HCT116 (cell line): Measurements from ENCODE around the gene NUB1. TPM values are rescaled to one million over a fixed set of nuclear protein-coding genes. Genes with fewer than 3 reads are reported as not detected.

Experiments
- ATAC-seq: fragments of 200-7000 bp; cut with Tn5 transposase; 2 replicates; pipeline ENCODE4 v1.9.1; 2020; ENCODE audit warnings: mild to moderate bottlenecking, moderate library complexity
- BruUV-seq: library from RNA; stranded (reverse); fragments of 400-500 nt; replicated peaks from 2 replicates; lab custom pipeline; 2021; lab: Mats Ljungman, UMichigan
- CTCF ChIA-PET: fragments of 300-600 bp; sonication (Branson Sonifier 250); formaldehyde crosslinking; loops from one replicate; lab custom pipeline; 2021; ENCODE audit warnings: antibody characterized with exemption; lab: Charles Lee
- POLR2A ChIA-PET: fragments of 300-600, 350-600 bp; sonication (Branson Sonifier 250); formaldehyde crosslinking; loops from one replicate; lab custom pipeline; 2021; ENCODE audit warnings: antibody characterized with exemption; lab: Charles Lee
- RAD21 ChIA-PET, 2 experiments: fragments of 300-600 bp; sonication (Branson Sonifier 250); formaldehyde crosslinking; loops; one replicate each; lab custom pipeline; 2023; ENCODE audit warnings: low total read pairs in 2 of 2; ENCODE audit not compliant: uncharacterized antibody in 2 of 2, unreplicated experiment in 2 of 2, low non-redundant PET in 1 of 2; lab: Charles Lee
- DNase-seq: peaks from one replicate; pipeline ENCODE4 v3.0.0-alpha.2; 2010; ENCODE audit warnings: low read depth, low spot score
- H2AFZ ChIP-seq: fragments of 200-600 bp; shearing (Covaris generic), sonication (generic); 2 replicates; pipeline ENCODE4 v1.6.1; 2017; ENCODE audit warnings: low read depth, mixed run types, mixed read lengths, antibody characterized with exemption, low read length; ENCODE audit not compliant: poor library complexity, severe bottlenecking
- H3K27ac ChIP-seq: 2 replicates; pipeline ENCODE4 v1.5.1; 2012; ENCODE audit warnings: low read depth, low read length
- H3K27me3 ChIP-seq: fragments of 200-600 bp; sonication (generic); 2 replicates; pipeline ENCODE4 v1.6.1; 2016; ENCODE audit warnings: mixed run types, low read length, mixed read lengths; ENCODE audit not compliant: insufficient read depth
- H3K36me3 ChIP-seq, 2 experiments: fragments of 200-500 bp in 1 of 2; fragments of 200-600 bp in 1 of 2; sonication (Bioruptor generic) in 1 of 2; sonication (generic) in 1 of 2; 2 replicates each; pipeline versions ENCODE4 v1.5.1 to v1.6.1; 2014 to 2016; ENCODE audit warnings: low read length in 2 of 2, inconsistent platforms in 1 of 2, mixed read lengths in 1 of 2, mixed run types in 1 of 2; ENCODE audit not compliant: insufficient read depth in 2 of 2, control insufficient read depth in 1 of 2
- H3K4me1 ChIP-seq, 2 experiments: fragments of 200-600 bp in 1 of 2; sonication (generic) in 1 of 2; 2 replicates each; pipeline versions ENCODE4 v1.5.1 to v1.6.1; 2012 to 2017; ENCODE audit warnings: low read length in 2 of 2, inconsistent platforms in 1 of 2, mild to moderate bottlenecking in 1 of 2, mixed read lengths in 1 of 2, mixed run types in 1 of 2, moderate library complexity in 1 of 2; ENCODE audit not compliant: insufficient read depth in 2 of 2, control insufficient read depth in 1 of 2
- H3K4me2 ChIP-seq: fragments of 200-600 bp; sonication (generic); 2 replicates; pipeline ENCODE4 v1.6.1; 2017; ENCODE audit warnings: mixed run types, low read length, mixed read lengths
- H3K4me3 ChIP-seq, 2 experiments: fragments of 200-600 bp in 1 of 2; sonication (generic) in 1 of 2; replicated peaks in 1 of 2; 2 replicates each; pipeline ENCODE4 v1.5.1; 2011 to 2016; ENCODE audit warnings: low read length in 2 of 2, control low read depth in 1 of 2, low read depth in 1 of 2, mild to moderate bottlenecking in 1 of 2, mixed read lengths in 1 of 2, mixed run types in 1 of 2
- H3K79me2 ChIP-seq: fragments of 200-600 bp; sonication (generic); 2 replicates; pipeline ENCODE4 v1.6.1; 2017; ENCODE audit warnings: mild to moderate bottlenecking, mixed run types, low read length, moderate library complexity, mixed read lengths; ENCODE audit not compliant: insufficient read depth
- H3K9ac ChIP-seq: fragments of 200-600 bp; sonication (generic); 2 replicates; pipeline ENCODE4 v1.6.1; 2016; ENCODE audit warnings: low read length, mixed read lengths
- H3K9me2 ChIP-seq: fragments of 200-600 bp; sonication (generic), shearing (Covaris generic); 2 replicates; pipeline ENCODE4 v1.6.1; 2017; ENCODE audit warnings: mixed run types, mild to moderate bottlenecking, moderate library complexity; ENCODE audit not compliant: insufficient read depth
- H3K9me3 ChIP-seq, 2 experiments: fragments of 200-500 bp in 1 of 2; fragments of 200-600 bp in 1 of 2; sonication (Bioruptor generic) in 1 of 2; sonication (generic) in 1 of 2; 2 replicates each; pipeline ENCODE4 v1.6.1; 2014 to 2017; ENCODE audit warnings: low read length in 2 of 2, mixed read lengths in 2 of 2, inconsistent platforms in 1 of 2, low read depth in 1 of 2, mild to moderate bottlenecking in 1 of 2, mixed run types in 1 of 2, moderate library complexity in 1 of 2; ENCODE audit not compliant: control insufficient read depth in 1 of 2, insufficient read depth in 1 of 2
- H4K20me1 ChIP-seq: fragments of 200-600 bp; sonication (generic), shearing (Covaris generic); 2 replicates; pipeline ENCODE4 v1.6.1; 2017; ENCODE audit warnings: mixed run types, mild to moderate bottlenecking, moderate library complexity; ENCODE audit not compliant: insufficient read depth
- CBX3 ChIP-seq: IDR thresholded peaks from 2 replicates; pipeline ENCODE4 v1.6.1; 2012; ENCODE audit warnings: low read depth
- CEBPB ChIP-seq: IDR thresholded peaks from 2 replicates; pipeline ENCODE4 v1.6.1; 2012; ENCODE audit warnings: low read depth
- CTCF ChIP-seq, 3 experiments: fragments of 200-600 bp in 1 of 3; sonication (generic) in 1 of 3; IDR thresholded peaks in 2 of 3; conservative IDR thresholded peaks in 1 of 3; 2 replicates each; pipeline ENCODE4 v1.5.1; 2012 to 2017; ENCODE audit warnings: low read depth in 2 of 3, low read length in 2 of 3, antibody characterized with exemption in 1 of 3, borderline replicate concordance in 1 of 3, control low read depth in 1 of 3, mild to moderate bottlenecking in 1 of 3, mixed read lengths in 1 of 3, mixed run types in 1 of 3, moderate library complexity in 1 of 3; ENCODE audit not compliant: insufficient read depth in 1 of 3
- EGR1 ChIP-seq: IDR thresholded peaks from 2 replicates; pipeline ENCODE4 v1.6.1; 2012; ENCODE audit warnings: low read depth
- ELF1 ChIP-seq: IDR thresholded peaks from 2 replicates; pipeline ENCODE4 v1.6.1; 2012; ENCODE audit warnings: low read depth, borderline replicate concordance
- EZH2 ChIP-seq: fragments of 200-600 bp; sonication (generic); IDR thresholded peaks from 2 replicates; pipeline ENCODE4 v1.6.1; 2017; ENCODE audit warnings: antibody characterized with exemption, mixed run types
- FOSL1 ChIP-seq: IDR thresholded peaks from 2 replicates; pipeline ENCODE4 v1.6.1; 2012; ENCODE audit warnings: low read depth
- JUND ChIP-seq: IDR thresholded peaks from 2 replicates; pipeline ENCODE4 v1.6.1; 2012
- MAX ChIP-seq: IDR thresholded peaks from 2 replicates; pipeline ENCODE4 v1.6.1; 2012
- POLR2AphosphoS5 ChIP-seq: IDR thresholded peaks from 2 replicates; pipeline ENCODE4 v1.6.1; 2011; ENCODE audit warnings: mild to moderate bottlenecking, low read depth, low read length, moderate library complexity
- REST ChIP-seq: IDR thresholded peaks from 2 replicates; pipeline ENCODE4 v1.6.1; 2012; ENCODE audit warnings: low read depth
- SIN3A ChIP-seq: IDR thresholded peaks from 2 replicates; pipeline ENCODE4 v1.6.1; 2012; ENCODE audit warnings: low read depth
- SP1 ChIP-seq: IDR thresholded peaks from 2 replicates; pipeline ENCODE4 v1.6.1; 2012; ENCODE audit warnings: low read depth
- TCF7L2 ChIP-seq: IDR thresholded peaks from 2 replicates; pipeline ENCODE4 v1.7.0; 2011; ENCODE audit warnings: borderline replicate concordance, inconsistent platforms; ENCODE audit not compliant: insufficient read depth, insufficient read length; ENCODE audit errors: extremely low read depth
- ZFX ChIP-seq: fragments of 450-650 bp; IDR thresholded peaks from 2 replicates; pipeline ENCODE4 v1.6.1; 2017
- intact Hi-C: fragments of 100-400 bp; cut with micrococcal nuclease; formaldehyde crosslinking; loops from 2 replicates; pipeline ENCODE4 v1.10.0; 2022
- total RNA-seq: library from RNA; stranded (reverse); gene quantifications from one replicate; pipeline ENCODE4 v1.2.1, GENCODE V29; 2021; ENCODE audit not compliant: unreplicated experiment

The NUB1 gene
- total RNA-seq, 1 experiment from 2014 or later = 44.0 TPM

- BruUV-seq = no TSS peak
- H3K27ac ChIP-seq = no peak overlapping the region
- no peaks in the 10 kb centered on the region for H3K79me2 ChIP-seq
- peaks cover 0 to under 1% of the 10 kb centered on the region in 2 experiments; a peak in 1 of 4 replicates for H3K4me1 ChIP-seq
- H3K4me3 ChIP-seq = no peak overlapping the region
- TF ChIP-seq POLR2AphosphoS5 = no peak
- TF ChIP-seq CBX3 = no peak
- TF ChIP-seq SP1 = no peak
- no peak for TF ChIP-seq ZFX
- TF ChIP-seq EGR1 = no peak
- TF ChIP-seq TCF7L2 = no peak
- TF ChIP-seq CTCF (IDR thresholded peaks at IDR 0.05 in 2 of 3, conservative IDR thresholded peaks at IDR 0.05 in 1 of 3; ENCODE audit: borderline replicate concordance in 1 of 3, insufficient read depth in 1 of 3, low read depth in 2 of 3, low read length in 2 of 3) = no peak
- no peak for TF ChIP-seq JUND
- TF ChIP-seq REST = no peak
- TF ChIP-seq MAX = no peak
- TF ChIP-seq ELF1 = no peak
- no peak for TF ChIP-seq SIN3A
- TF ChIP-seq CEBPB = no peak
- no peak for TF ChIP-seq FOSL1
- TF ChIP-seq EZH2 = no peak
- no peak overlapping the region for H3K4me2 ChIP-seq
- no peaks in the 10 kb centered on the region for H4K20me1 ChIP-seq
- ChIA-PET RAD21 (no interaction called here), POLR2A (no interaction called here), CTCF (no interaction called here)
- H3K9me2 ChIP-seq = no peaks in the 10 kb centered on the region
- no peak for ATAC-seq
- intact Hi-C loops = no loop called here
- H3K9ac ChIP-seq = no peak overlapping the region
- H3K36me3 ChIP-seq = no peaks in the 10 kb centered on the region; a peak in 1 of 4 replicates
- DNase-seq = no peak
- no peaks in the 10 kb centered on the region for H3K9me3 ChIP-seq
- no peak overlapping the region for H2AFZ ChIP-seq
- no peaks in the 10 kb centered on the region for H3K27me3 ChIP-seq
Measured at GRCh38 chr7:151373599-151373998, 32.0 kb downstream of the NUB1 start.
